AG08395 (cell line): ENCODE results near the gene EML1.

ENCODE experiments used
- DNase-seq: peaks from one replicate; pipeline ENCODE4 v3.0.0; 2012; ENCODE audit warnings: mixed read lengths, low spot score

EML1 gene, protein sequence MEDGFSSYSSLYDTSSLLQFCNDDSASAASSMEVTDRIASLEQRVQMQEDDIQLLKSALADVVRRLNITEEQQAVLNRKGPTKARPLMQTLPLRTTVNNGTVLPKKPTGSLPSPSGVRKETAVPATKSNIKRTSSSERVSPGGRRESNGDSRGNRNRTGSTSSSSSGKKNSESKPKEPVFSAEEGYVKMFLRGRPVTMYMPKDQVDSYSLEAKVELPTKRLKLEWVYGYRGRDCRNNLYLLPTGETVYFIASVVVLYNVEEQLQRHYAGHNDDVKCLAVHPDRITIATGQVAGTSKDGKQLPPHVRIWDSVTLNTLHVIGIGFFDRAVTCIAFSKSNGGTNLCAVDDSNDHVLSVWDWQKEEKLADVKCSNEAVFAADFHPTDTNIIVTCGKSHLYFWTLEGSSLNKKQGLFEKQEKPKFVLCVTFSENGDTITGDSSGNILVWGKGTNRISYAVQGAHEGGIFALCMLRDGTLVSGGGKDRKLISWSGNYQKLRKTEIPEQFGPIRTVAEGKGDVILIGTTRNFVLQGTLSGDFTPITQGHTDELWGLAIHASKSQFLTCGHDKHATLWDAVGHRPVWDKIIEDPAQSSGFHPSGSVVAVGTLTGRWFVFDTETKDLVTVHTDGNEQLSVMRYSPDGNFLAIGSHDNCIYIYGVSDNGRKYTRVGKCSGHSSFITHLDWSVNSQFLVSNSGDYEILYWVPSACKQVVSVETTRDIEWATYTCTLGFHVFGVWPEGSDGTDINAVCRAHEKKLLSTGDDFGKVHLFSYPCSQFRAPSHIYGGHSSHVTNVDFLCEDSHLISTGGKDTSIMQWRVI

DNA sequence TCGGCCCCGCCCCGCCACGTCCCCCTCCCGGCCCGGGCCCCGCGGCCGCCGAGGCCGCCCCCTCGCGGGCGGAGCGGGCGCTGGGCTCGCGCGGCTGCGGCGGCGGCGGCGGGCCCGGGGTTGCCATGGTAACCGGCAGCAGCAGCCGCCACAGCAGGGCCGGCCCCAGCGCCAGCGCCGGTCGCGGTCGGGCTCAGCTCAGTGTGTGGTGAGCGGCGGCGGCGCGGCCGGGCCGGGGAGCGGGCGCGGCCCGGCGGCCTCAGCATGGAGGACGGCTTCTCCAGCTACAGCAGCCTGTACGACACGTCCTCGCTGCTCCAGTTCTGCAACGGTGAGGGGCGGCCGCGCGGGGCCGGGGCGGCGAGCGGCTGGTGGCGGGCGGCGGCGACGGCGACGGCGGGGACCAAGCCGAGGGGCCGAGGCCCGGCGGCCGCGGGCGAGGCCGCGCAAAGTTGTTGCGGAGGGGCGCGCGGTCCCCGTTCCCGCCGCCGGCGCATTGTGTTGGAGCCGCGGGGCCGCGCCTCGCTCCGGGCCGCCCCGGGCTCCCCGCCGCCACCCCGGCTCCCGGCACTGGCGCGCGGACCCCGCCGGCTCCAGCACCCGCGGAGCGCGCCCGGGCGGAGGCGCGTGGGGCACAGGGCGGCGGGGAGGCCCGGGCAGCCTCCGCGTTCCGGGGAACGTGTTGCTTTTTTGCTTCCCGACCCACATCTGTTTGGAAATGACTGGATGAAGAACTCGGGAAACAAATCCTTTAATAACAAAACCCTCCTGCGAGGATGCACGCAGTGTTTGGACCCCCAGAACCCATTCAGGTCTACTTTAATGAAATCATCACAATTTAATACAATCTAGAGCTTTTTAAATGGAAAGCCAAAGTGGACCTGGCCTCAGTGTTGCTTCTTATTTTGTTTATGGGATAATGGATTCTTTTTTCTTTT lies at the start of gene EML1:
TSS of gene EML1 (plus strand) at position 201 of the 938 bp plus-strand sequence. CDS start at position 265, 64 bp downstream.
- DNase-seq, result peak; percentile 98

DNA sequence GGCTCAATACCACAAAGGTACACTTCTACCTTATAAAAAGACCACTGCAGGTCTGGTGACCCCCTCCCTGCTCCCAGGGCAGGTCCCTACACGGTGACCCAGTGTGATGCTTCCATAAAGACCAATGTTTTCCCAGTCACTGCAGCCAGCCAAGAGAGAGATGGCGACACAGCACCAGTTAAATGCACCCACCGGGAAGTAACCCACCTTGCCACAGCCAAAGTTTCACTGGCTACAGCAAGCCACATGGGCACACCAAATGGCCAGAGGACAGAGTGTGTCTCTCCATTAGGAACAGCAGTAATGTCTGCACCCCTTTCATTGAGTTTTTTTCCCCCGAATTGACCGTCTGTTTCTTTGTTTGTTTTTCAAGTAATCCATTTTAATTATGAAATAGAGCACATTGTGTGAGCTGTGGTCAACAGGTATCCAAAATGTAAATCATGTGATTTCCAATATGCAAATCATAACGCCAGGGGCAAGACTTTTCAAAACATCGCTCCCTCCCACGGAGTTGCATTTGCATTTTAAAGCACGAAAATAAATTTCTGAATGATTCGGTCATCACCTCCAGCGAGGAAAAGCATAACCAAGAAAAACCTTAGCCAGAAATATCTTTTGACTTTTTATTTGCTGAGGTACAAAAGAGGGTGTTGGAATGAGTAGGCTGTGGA lies 48.9 kb upstream of the EML1 start:
- DNase-seq, result no peak

DNA sequence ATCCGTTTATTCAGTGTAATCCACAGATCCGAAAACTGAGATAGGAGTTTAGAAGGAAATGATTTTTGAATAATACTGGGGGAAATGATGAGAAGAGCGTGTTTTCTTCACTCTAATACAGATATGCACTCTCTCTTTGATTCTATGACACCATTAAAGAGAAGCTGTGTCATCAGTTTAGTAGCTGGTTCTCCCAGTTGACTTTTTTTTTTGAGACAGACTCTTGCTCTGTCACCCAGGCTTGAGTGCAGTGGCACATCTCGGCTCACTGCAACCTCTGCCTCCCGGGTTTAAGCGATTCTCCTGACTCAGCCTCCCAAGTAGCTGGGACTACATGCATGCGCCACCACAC lies 48.4 kb upstream of the EML1 start:
- DNase-seq, result no peak

DNA sequence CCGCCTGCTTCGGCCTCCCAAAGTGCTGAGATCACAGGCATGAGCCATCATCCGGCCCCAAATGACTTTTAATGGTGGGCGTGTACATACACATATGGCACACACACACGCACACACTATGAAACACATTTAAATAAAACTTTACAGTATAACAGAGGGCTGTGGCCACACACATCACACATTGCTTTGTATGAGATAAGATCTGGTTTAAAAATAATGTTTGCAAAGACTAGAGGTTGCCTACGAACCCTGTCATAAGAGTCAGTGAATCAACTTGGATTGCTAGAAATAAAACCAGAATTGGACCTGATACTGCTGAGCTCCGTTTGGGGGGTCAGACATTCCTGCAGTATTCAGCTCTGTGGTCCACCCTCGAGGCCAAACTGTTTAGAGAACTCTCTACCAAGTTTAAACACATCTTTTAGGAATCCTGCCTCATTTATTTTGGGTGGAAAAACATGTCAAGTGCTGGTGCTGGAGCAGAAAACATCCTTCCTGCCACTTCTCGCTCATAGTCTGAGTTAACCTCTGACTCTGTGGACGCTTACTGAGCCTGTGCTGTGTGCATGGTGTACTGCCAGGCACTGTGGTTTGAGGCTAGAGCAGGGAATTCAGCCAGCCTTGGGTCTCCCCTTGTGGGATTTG lies 47.8 kb upstream of the EML1 start:
- DNase-seq, result no peak

DNA sequence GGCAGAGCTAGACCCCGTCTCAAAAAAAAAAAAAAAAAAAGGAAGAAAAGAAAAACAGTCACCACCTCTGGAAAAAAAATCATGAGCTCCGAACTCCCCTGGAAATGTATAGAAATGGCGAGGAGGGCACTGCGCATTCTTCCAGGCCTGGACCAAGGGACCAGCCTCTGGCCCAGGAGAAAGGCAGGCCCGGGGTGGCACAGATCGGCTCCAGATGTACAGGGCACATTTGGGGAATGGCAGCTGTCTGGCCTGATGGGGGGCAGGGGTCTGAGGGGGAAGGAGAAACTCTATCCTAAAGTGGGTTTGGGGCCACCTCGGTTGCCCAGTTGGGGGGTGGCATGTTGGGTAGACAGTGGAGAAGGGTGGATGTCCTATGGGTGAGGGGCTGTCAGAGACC lies 46.0 kb upstream of the EML1 start:
- DNase-seq, result no peak

DNA sequence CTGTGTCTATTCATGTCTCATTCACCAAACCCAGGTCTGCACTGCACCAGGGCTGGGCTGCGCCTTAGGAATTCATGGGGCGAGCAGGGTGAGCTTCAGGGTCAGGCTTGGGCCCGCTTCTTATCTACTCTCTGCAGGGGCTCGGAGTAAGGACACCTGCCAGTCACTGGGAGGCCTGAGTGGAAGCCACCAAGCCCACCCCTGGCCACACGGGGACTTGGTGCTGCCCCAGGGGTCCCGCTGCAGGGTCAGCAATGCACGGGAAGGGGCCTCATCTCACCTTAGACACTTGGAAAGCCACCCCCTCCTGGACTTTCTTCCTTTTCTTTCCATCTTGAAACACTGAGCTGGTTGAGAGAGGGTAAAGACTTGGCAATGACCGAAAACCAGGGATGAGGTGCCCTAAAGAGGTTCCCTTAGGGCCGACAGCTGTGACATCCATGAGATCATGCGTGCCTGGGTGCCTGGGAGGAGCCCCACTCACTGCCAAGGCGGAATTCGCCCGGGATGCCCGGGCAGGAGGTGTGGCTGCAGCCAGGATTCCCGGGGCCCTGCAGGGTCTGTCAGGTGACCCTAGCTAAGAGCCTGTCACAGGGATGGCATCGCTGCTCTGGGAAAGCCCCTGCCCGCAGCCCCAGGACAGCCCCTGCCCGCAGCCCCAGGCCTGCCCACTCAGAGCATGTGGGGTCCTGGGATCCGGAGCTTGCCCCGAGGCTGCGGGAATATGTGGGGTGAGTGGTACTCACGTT lies 45.5 kb upstream of the EML1 start:
- DNase-seq, result no peak

DNA sequence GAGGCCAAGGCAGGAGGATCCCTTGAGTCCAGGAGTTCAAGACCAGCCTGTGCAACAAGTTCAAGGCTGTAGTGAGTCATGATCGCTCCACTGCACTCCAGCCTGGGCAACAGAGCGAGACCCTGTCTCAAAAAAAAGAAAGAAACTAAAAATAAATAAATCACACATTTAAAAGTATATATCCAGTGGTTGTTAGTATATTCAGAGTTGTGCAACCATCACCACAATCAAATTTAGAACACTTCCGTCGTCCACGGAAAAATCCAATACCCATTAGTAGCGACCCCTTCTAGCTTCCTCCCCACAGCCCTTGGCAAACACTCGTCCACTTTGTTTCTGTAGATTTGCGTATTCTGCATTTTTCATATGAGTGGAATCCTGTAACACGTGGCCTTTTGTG lies 44.7 kb upstream of the EML1 start:
- no peak for DNase-seq

DNA sequence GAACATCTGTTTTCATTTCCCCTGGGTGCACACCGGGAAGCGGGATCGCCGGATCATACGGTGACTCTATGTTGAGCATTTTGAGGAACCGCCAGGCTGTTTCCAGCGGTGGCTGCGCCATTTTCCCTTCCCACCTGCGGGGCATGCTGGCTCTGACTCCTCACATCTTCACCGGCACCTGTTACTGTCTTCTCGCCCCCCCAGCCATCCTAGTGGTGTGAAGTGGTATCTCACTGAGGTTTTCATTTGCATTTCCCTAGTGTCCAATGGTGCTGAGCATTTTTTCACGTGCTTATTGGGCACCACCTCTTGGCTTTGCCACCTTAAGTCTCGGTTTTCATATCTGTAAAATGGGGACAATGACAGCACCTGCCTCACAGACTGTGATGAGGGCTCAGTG lies 44.1 kb upstream of the EML1 start:
- no peak for DNase-seq

DNA sequence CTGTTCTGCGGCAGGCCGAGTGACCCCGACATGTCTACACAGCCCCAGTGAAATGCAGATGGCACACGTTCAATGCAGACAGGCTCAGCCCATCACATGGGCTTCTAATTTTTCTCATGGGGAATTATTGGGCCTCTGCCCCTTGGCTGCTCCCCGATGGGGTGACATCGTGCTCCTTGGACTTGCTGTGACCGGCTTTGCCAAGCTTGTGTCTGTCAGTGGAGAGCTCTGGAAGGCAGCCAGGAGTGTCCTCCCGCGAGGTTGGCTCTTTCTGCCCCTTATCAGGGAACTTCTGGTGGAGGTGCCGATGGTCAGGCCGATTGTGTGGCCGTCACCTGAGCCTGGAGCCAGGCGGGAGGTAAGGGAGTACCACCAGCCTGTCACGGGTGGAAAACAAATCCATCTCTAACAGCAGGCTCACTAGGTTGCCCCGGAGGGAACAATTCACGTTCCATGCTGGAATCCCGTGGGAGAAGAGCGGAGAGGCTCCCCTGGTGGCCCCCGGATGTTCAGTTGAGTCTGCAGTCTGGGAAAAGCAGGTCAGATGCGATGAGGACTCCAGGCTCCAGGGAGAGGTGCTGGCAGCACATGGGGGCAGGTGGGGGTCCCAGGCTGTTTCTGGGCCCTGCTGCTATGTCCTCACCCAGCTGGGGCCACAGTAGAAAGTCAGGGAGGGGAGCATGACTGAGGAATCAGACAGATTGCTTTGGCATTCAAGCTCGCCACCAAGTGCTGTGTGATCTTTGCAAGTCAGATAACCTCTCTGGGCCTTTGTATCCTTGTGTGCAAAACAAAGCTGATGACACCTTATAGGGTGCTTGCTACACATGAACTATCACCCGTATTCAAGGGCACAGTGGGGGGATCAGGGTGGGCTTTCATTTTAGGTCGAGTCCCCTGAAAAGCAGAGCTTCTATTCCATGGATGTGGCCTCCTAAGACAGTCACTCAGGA lies 43.2 kb upstream of the EML1 start:
- no peak for DNase-seq

DNA sequence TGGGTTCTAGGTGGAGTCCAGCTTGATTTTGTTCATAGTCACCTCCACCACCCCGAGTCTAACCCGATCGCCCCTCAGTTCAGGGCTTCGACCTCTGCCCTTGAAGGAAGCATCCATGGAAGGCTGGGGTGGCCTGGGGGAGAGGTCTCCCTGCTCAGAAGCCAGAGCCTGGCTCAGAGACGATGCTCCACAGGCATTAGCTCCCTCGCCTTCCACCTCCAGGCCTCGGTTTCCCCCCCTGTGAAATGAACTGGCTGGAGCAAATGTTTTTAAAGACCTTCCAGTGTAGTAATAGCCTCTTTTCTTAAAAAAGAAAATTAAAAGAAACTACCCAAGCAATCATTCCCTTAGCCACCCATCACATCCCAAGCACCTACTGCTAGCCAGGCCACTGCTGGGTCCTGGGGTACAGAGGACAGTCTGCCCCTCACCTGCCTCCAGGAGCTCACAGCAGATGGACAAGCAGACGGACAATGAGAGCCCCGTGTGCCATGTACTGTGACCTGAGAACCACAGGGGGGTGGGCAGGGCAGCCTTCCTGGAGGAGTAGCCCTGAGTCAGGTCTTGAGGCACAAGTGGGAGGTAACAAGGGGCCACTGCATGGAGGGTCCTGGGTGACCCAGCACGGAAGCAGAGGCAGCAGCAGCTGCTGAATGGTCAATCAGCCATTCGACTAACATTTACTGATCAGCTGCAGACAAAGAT lies 42.3 kb upstream of the EML1 start:
- no peak for DNase-seq

DNA sequence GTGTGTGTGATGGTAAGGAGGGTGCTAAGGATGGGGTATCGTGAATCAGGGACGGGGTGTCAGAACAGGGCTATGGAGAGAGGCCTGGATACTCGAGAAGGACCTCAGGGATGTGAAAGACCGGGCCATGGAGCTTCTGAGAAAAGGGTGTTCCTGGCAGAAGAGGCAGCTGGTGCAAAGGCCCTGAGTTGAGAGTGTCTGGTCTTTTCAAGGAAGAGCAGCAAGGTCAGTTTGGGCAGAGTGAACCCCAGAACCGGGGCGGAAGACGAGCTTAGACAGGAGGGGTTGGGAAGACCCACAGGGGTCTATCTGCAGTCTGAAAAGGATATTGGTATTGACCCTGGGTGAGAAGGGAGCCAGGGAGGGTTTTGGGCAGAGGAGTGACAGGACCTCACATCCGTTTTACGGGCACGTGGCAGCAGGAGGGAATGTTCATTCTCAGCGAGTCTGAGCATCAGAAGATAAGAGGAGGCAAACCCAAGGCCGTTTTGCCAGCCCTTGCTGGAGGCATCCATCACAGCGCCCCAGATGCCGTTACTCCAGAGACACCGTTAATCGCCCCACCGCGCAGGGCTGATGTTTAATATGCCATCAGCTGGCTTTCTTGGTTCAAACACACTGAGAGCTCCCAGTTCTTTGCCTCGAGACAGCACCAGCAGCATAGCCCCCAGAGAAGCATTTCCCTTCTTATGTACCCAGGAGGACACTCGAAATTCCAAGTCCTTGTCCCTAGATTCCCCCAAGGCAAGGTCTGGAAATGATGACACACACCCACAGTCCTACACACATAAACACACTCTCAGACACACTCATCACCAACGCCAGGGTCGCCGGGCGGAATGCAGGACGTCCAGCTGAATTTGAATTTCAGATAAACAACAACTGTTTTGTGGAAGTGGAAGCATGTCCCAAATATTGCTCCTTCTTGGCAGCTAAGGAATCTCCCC lies 41.4 kb upstream of the EML1 start:
- DNase-seq, result no peak

DNA sequence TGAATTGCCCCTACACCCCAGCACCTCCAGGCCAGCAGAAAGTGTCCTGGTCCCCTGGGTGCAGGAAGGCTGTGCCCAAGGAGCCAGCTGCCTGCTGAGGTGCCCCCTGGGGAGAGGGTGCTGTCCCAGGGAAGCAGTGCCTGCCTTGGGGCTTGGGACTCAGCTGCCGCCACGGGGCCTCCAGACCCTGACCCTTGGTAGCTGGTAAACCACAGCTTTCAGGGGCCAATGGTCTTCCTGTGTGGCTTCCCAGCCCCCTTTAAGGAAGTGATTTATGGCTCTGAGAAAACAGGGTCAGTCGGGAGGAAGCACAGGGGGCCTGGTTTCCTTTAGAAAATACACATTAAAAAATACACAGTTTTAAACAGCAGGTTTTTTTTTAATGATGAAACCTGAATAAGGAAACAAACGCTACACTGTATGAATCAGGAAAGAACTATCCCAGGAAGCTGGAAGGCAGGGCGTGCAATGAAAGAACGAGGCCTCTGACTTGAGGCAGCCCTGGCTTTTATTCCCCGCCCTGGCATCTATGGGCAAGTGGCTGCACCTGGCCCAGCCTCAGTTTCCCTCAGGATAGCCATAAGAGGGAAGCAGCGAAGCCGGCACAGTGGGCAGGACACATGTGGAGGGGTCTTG lies 40.6 kb upstream of the EML1 start:
- DNase-seq, result peak; percentile 64

DNA sequence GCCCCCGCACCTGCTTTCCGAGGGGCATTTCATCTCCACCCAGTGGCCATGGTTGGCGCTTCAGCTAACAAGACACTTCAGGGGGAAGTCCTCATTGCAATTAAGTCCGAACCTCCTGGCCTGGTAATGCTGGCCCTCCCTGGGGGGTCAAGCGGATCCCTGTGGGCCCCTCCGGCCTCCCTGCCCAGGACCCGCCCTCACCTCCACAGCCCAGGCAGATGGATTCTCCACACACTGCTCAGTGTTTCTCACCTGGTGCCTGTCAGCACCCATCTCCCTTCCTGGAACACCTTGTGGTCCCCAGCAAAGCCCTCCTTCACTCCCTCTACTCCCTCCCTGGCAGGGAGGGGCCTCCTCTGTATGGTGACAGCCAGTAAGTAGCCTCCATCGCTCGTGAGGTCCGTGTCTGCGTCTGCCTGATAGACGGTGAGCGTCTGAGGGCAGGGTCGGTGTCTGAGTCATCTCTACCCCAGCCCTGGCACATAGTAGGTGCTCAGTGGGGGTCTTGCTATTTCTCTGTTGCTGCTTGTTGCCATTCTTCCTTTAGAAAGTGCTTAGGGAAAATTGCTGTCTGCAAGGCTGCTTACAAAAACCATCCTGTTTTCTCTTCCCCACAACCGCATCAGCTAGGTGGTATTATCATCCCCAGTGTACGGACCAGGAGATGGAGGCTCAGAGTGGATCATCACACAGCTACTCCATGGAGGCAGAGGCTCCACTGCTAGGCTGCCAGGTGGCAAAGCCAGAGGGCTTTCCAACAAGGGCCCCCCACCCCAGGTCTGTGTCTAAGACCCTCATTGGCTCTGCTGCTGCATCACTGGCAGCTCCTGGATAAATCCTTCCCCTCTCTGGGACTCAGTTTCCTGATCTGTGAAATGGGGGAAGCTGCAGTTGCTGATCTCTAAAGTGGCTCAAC lies 39.7 kb upstream of the EML1 start:
- no peak for DNase-seq

DNA sequence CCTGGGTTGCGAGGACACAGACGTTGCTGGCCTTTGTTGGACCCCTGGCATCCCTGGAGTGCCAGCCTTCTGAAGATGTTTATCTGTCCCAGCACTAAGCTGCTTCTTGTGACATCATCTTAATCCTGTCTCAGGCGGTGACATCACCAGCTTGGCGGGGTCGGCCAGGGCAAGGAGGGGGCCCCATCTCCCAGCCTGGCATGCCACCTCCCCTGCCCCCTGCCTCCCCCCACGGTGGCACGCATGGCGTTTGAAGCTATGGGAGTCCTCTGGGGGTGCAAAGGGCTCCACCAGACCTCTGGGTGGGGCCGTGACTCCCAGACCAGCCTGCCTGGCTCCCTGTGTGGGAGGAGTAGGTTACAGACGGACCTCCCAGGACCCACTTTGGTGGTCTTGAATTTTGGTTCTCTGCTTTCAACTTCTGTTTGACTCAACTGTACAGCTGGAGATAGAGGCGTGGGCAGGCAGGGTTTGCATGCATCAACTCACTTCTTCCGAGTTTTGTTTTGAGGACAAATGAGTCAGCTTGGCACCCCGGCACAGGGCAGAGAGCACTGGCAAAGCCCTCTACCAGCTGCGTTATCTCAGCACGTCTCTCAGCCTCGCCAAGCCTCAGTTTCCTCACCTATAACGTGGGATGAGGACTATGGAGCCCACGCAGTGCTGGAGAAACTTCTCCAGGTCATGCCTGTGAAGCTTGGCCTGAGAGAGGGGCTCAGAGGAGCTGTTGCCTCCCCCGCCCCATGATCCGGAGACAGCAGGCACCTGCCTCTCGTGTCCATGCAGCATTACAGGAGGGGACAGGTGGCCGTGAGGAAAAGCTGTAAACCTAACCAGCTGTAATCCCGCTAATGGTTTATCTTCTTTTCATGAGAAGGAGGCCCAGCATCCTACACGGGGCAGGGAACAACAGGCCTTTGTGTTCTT lies 38.8 kb upstream of the EML1 start:
- DNase-seq, result no peak

DNA sequence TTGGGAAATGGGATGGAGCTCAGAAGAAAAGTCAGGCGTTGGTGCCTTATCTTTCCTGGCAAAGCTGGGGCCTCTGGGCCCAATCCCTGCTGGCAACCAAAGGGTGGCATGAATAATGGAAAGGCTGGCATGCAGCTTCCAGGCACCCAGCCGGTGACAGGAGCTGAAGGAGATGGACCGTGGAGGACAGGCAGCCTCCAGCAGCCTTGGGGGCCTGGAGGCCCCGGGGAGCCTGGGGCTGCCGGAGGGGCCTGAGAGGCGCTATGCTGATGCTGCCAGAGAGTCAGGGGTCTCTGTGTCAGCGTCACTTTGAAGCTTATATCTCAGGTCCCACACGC lies 38.2 kb upstream of the EML1 start:
- no peak for DNase-seq
